Activated naive CD8-positive, alpha-beta T cell treated with anti-CD3 and anti-CD28 coated beads for 36 hours (primary cell): ENCODE results near the gene LARGE1. TPM values are rescaled to one million over a fixed set of nuclear protein-coding genes. Genes with fewer than 3 reads are reported as not detected.

Experiments
- DNase-seq: peaks from one replicate; pipeline ENCODE4 v3.0.0; 2021
- H3K27ac Mint-ChIP-seq: one replicate; pipeline ENCODE4 v1.8.0; 2022; ENCODE audit warnings: mild to moderate bottlenecking, moderate library complexity, mixed read lengths
- H3K27me3 Mint-ChIP-seq: one replicate; pipeline ENCODE4 v1.8.0; 2022; ENCODE audit warnings: mild to moderate bottlenecking, mixed read lengths
- H3K36me3 Mint-ChIP-seq: one replicate; pipeline ENCODE4 v1.8.0; 2021; ENCODE audit warnings: mild to moderate bottlenecking, mixed read lengths
- H3K4me1 Mint-ChIP-seq: one replicate; pipeline ENCODE4 v1.8.0; 2021; ENCODE audit warnings: mixed read lengths
- H3K4me3 Mint-ChIP-seq: one replicate; pipeline ENCODE4 v1.8.0; 2022; ENCODE audit warnings: mild to moderate bottlenecking, moderate library complexity, mixed read lengths
- H3K9me3 Mint-ChIP-seq: one replicate; pipeline ENCODE4 v1.8.0; 2022; ENCODE audit warnings: mixed read lengths
- total RNA-seq, 2 experiments: library from RNA; stranded (reverse); gene quantifications; one replicate each; pipeline ENCODE4 v1.2.3, GENCODE V29; 2021

LARGE1 gene
- total RNA-seq, 2 experiments from 2014 or later, result 0.28 to 0.93 TPM

- Mint-ChIP-seq H3K27ac (no peak overlapping the region), H3K27me3 (no peaks in the 10 kb centered on the region), H3K9me3 (no peaks in the 10 kb centered on the region), H3K36me3 (no peaks in the 10 kb centered on the region), H3K4me3 (no peak overlapping the region), H3K4me1 (no peaks in the 10 kb centered on the region)
- no peak for DNase-seq
Measured at GRCh38 chr22:33631777-33632176, 288.5 kb downstream of the LARGE1 start.

GRCh38 chr22:33625959-33626358 is 294.3 kb downstream of the LARGE1 start:
- Mint-ChIP-seq H3K27me3 (no peaks in the 10 kb centered on the region), H3K9me3 (peaks cover 2% of the 10 kb centered on the region), H3K27ac (no peak overlapping the region), H3K36me3 (peaks cover 1% of the 10 kb centered on the region), H3K4me1 (no peaks in the 10 kb centered on the region), H3K4me3 (no peak overlapping the region)
- no peak for DNase-seq

GRCh38 chr22:33620085-33620484 is 300.2 kb downstream of the LARGE1 start:
- Mint-ChIP-seq H3K27me3 (no peaks in the 10 kb centered on the region), H3K9me3 (peaks cover 4% of the 10 kb centered on the region), H3K36me3 (peaks cover 1% of the 10 kb centered on the region), H3K4me1 (no peaks in the 10 kb centered on the region), H3K4me3 (no peak overlapping the region), H3K27ac (no peak overlapping the region)
- DNase-seq, result no peak

- DNase-seq, result no peak
- no peaks in the 10 kb centered on the region for H3K36me3 Mint-ChIP-seq
- H3K9me3 Mint-ChIP-seq, result no peaks in the 10 kb centered on the region
- H3K27me3 Mint-ChIP-seq, result no peaks in the 10 kb centered on the region
- no peak overlapping the region for H3K27ac Mint-ChIP-seq
- no peaks in the 10 kb centered on the region for H3K4me1 Mint-ChIP-seq
- no peak overlapping the region for H3K4me3 Mint-ChIP-seq
Measured at GRCh38 chr22:33606504-33606903, 313.8 kb downstream of the LARGE1 start.

- H3K9me3 Mint-ChIP-seq, result no peaks in the 10 kb centered on the region
- H3K36me3 Mint-ChIP-seq, result no peaks in the 10 kb centered on the region
- no peak overlapping the region for H3K4me3 Mint-ChIP-seq
- no peak overlapping the region for H3K27ac Mint-ChIP-seq
- DNase-seq, result no peak
- no peaks in the 10 kb centered on the region for H3K27me3 Mint-ChIP-seq
- no peaks in the 10 kb centered on the region for H3K4me1 Mint-ChIP-seq
Measured at GRCh38 chr22:33605666-33606065, 314.6 kb downstream of the LARGE1 start.

GRCh38 chr22:33605221-33605620 is 315.1 kb downstream of the LARGE1 start:
- Mint-ChIP-seq H3K36me3 (no peaks in the 10 kb centered on the region), H3K27ac (no peak overlapping the region), H3K9me3 (no peaks in the 10 kb centered on the region), H3K27me3 (no peaks in the 10 kb centered on the region), H3K4me1 (no peaks in the 10 kb centered on the region), H3K4me3 (no peak overlapping the region)
- no peak for DNase-seq

- no peak overlapping the region for H3K4me3 Mint-ChIP-seq
- H3K27me3 Mint-ChIP-seq, result peaks cover 8% of the 10 kb centered on the region
- H3K36me3 Mint-ChIP-seq, result no peaks in the 10 kb centered on the region
- H3K4me1 Mint-ChIP-seq, result no peaks in the 10 kb centered on the region
- H3K27ac Mint-ChIP-seq, result no peak overlapping the region
- DNase-seq, result no peak
- no peaks in the 10 kb centered on the region for H3K9me3 Mint-ChIP-seq
Measured at GRCh38 chr22:33601062-33601461, 319.2 kb downstream of the LARGE1 start.

- Mint-ChIP-seq H3K36me3 (no peaks in the 10 kb centered on the region), H3K4me3 (no peak overlapping the region), H3K9me3 (no peaks in the 10 kb centered on the region), H3K27me3 (peaks cover 8% of the 10 kb centered on the region), H3K27ac (no peak overlapping the region), H3K4me1 (no peaks in the 10 kb centered on the region)
- DNase-seq, result no peak
Measured at GRCh38 chr22:33600595-33600994, 319.7 kb downstream of the LARGE1 start.

- Mint-ChIP-seq H3K27me3 (peaks cover 8% of the 10 kb centered on the region), H3K9me3 (no peaks in the 10 kb centered on the region), H3K27ac (no peak overlapping the region), H3K4me3 (no peak overlapping the region), H3K4me1 (no peaks in the 10 kb centered on the region), H3K36me3 (no peaks in the 10 kb centered on the region)
- no peak for DNase-seq
Measured at GRCh38 chr22:33600113-33600512, 320.2 kb downstream of the LARGE1 start.

- H3K4me1 Mint-ChIP-seq, result no peaks in the 10 kb centered on the region
- no peak overlapping the region for H3K27ac Mint-ChIP-seq
- no peaks in the 10 kb centered on the region for H3K36me3 Mint-ChIP-seq
- no peak for DNase-seq
- H3K4me3 Mint-ChIP-seq, result no peak overlapping the region
- H3K9me3 Mint-ChIP-seq, result no peaks in the 10 kb centered on the region
- peaks cover 8% of the 10 kb centered on the region for H3K27me3 Mint-ChIP-seq
Measured at GRCh38 chr22:33599596-33599995, 320.7 kb downstream of the LARGE1 start.

GRCh38 chr22:33598821-33599220 is 321.5 kb downstream of the LARGE1 start:
- Mint-ChIP-seq H3K9me3 (no peaks in the 10 kb centered on the region), H3K4me3 (no peak overlapping the region), H3K27me3 (peaks cover 8% of the 10 kb centered on the region), H3K4me1 (no peaks in the 10 kb centered on the region), H3K36me3 (no peaks in the 10 kb centered on the region), H3K27ac (no peak overlapping the region)
- no peak for DNase-seq

- no peak overlapping the region for H3K27ac Mint-ChIP-seq
- H3K4me3 Mint-ChIP-seq, result no peak overlapping the region
- no peaks in the 10 kb centered on the region for H3K9me3 Mint-ChIP-seq
- no peak for DNase-seq
- H3K4me1 Mint-ChIP-seq, result no peaks in the 10 kb centered on the region
- no peaks in the 10 kb centered on the region for H3K36me3 Mint-ChIP-seq
- H3K27me3 Mint-ChIP-seq, result peaks cover 8% of the 10 kb centered on the region
Measured at GRCh38 chr22:33597274-33597985, 322.8 kb downstream of the LARGE1 start.

- no peaks in the 10 kb centered on the region for H3K36me3 Mint-ChIP-seq
- no peaks in the 10 kb centered on the region for H3K9me3 Mint-ChIP-seq
- no peak overlapping the region for H3K4me3 Mint-ChIP-seq
- H3K4me1 Mint-ChIP-seq, result no peaks in the 10 kb centered on the region
- no peak for DNase-seq
- H3K27ac Mint-ChIP-seq, result no peak overlapping the region
- H3K27me3 Mint-ChIP-seq, result peaks cover 8% of the 10 kb centered on the region
Measured at GRCh38 chr22:33593818-33594217, 326.5 kb downstream of the LARGE1 start.

- Mint-ChIP-seq H3K4me3 (no peak overlapping the region), H3K27me3 (peaks cover 8% of the 10 kb centered on the region), H3K36me3 (no peaks in the 10 kb centered on the region), H3K9me3 (no peaks in the 10 kb centered on the region), H3K27ac (no peak overlapping the region), H3K4me1 (no peaks in the 10 kb centered on the region)
- no peak for DNase-seq
Measured at GRCh38 chr22:33591946-33592345, 328.3 kb downstream of the LARGE1 start.

GRCh38 chr22:33589297-33589696 is 331.0 kb downstream of the LARGE1 start:
- no peak for DNase-seq
- Mint-ChIP-seq H3K4me1 (no peaks in the 10 kb centered on the region), H3K27ac (no peak overlapping the region), H3K9me3 (no peaks in the 10 kb centered on the region), H3K36me3 (no peaks in the 10 kb centered on the region), H3K27me3 (no peaks in the 10 kb centered on the region), H3K4me3 (no peak overlapping the region)

- Mint-ChIP-seq H3K36me3 (no peaks in the 10 kb centered on the region), H3K27me3 (no peaks in the 10 kb centered on the region), H3K9me3 (no peaks in the 10 kb centered on the region), H3K27ac (no peak overlapping the region), H3K4me1 (no peaks in the 10 kb centered on the region), H3K4me3 (no peak overlapping the region)
- DNase-seq, result no peak
Measured at GRCh38 chr22:33588860-33589259, 331.4 kb downstream of the LARGE1 start.
